ENCODE data around the gene PTPRA. TPM values are rescaled to one million over a fixed set of nuclear protein-coding genes. Genes with fewer than 3 reads are reported as not detected.
A peak's percentile ranks its signal among the peaks of the same experiment; 100 is the strongest.

The PTPRA gene
- total RNA-seq (2022) (51.4 and 57.0 TPM in 2 replicates), Bru-seq, nascent RNA (percentile 78 among the genes with signal in this experiment), BruChase-seq, experiment 1, labeled RNA remaining after a 2-hour chase (percentile 74 among the genes with signal in this experiment), BruChase-seq, experiment 2, labeled RNA remaining after a 6-hour chase (percentile 75 among the genes with signal in this experiment)
- long read RNA-seq, transcript PTPRA-201 (23 exons, 3,725 nt) = major isoform, 68 of 171 reads
- long read RNA-seq, transcript PTPRA-205 (24 exons, 3,337 nt) = minor isoform, 5 of 171 reads
- long read RNA-seq, partial matches to known transcripts = 30 of 171 reads
- long read RNA-seq, other reads (novel, unspliced or antisense) = 68 of 171 reads

GRCh38 chr20:2873010-2873746 lies at the start of gene PTPRA:
Gene PTPRA (plus strand): TSS chr20:2873481. CDS start chr20:2964278, 90,797 bp downstream.
- Mint-ChIP-seq H3K36me3 (ENCODE audit: insufficient read depth, unreplicated experiment) (peaks cover 8% of the 10 kb centered on the region), H3K4me1 (ENCODE audit: low read depth, unreplicated experiment) (peaks cover 22% of the 10 kb centered on the region), H3K27me3 (ENCODE audit: insufficient read depth, unreplicated experiment) (no peaks in the 10 kb centered on the region), H3K9me3 (ENCODE audit: unreplicated experiment) (no peaks in the 10 kb centered on the region), H3K4me3 (ENCODE audit: unreplicated experiment) (peak within 1 kb of the TSS; percentile 91), H3K27ac (ENCODE audit: unreplicated experiment) (peak within 1 kb of the TSS; percentile 76)
- intact Hi-C loops (cut with micrococcal nuclease; ENCODE audit: unreplicated experiment) = loop anchor here (1.0 to 2.0 kb wide), 2 partner anchors 33 to 128 kb away; partner anchors contain the start of genes PCED1A and VPS16
- no peak for TF ChIP-seq CTCF (IDR thresholded peaks at IDR 0.05; ENCODE audit: insufficient read depth in 1 of 2, low read depth in 1 of 2, low read length in 1 of 2, severe bottlenecking in 1 of 2, unreplicated experiment in 1 of 2)
- H3K9me3 ChIP-seq = no peaks in the 10 kb centered on the region
- peaks cover 12% of the 10 kb centered on the region for H3K4me1 ChIP-seq
- H3K36me3 ChIP-seq (ENCODE audit: control insufficient read depth, insufficient read depth, low read length) = no peaks in the 10 kb centered on the region; the same call in 1 of the 2 replicates
- H3K4me3 ChIP-seq (ENCODE audit: low read depth, low read length) = peak within 1 kb of the TSS; percentile 72
- no TSS peak for BruUV-seq (replicated peaks)
- POLR2A ChIA-PET = interaction anchor here (0.6 to 0.8 kb wide), 4 partner anchors 35 to 209 kb away, joined by 3 read pairs; partner anchors contain the start of gene IDH3B
- CTCF ChIA-PET = no interaction called here
- H3K27me3 ChIP-seq (replicated peaks; ENCODE audit: control insufficient read depth, insufficient read depth, low read length) = no peaks in the 10 kb centered on the region
- peak; percentile 95 to 96 for DNase-seq

GRCh38 chr20:2825761-2826160 lies 47.5 kb upstream of the PTPRA start:
- DNase-seq = no peak
- H3K4me1 Mint-ChIP-seq (ENCODE audit: low read depth, unreplicated experiment) = no peaks in the 10 kb centered on the region
- BruUV-seq (replicated peaks) = no TSS peak
- Histone ChIP-seq H3K4me1 (no peaks in the 10 kb centered on the region), H3K36me3 (ENCODE audit: control insufficient read depth, insufficient read depth, low read length) (no peaks in the 10 kb centered on the region), H3K9me3 (no peaks in the 10 kb centered on the region), H3K27me3 (replicated peaks; ENCODE audit: control insufficient read depth, insufficient read depth, low read length) (no peaks in the 10 kb centered on the region), H3K4me3 (ENCODE audit: low read depth, low read length) (no peak overlapping the region)
- TF ChIP-seq CTCF (IDR thresholded peaks at IDR 0.05; ENCODE audit: insufficient read depth in 1 of 2, low read depth in 1 of 2, low read length in 1 of 2, severe bottlenecking in 1 of 2, unreplicated experiment in 1 of 2) = no peak
- H3K9me3 Mint-ChIP-seq (ENCODE audit: unreplicated experiment) = no peaks in the 10 kb centered on the region
- H3K36me3 Mint-ChIP-seq (ENCODE audit: insufficient read depth, unreplicated experiment) = no peaks in the 10 kb centered on the region
- no peak overlapping the region for H3K4me3 Mint-ChIP-seq (ENCODE audit: unreplicated experiment)
- peaks cover 9% of the 10 kb centered on the region for H3K27me3 Mint-ChIP-seq (ENCODE audit: insufficient read depth, unreplicated experiment)
- ChIA-PET CTCF (no interaction called here), POLR2A (no interaction called here)
- intact Hi-C loops (cut with micrococcal nuclease; ENCODE audit: unreplicated experiment) = no loop called here
- H3K27ac Mint-ChIP-seq (ENCODE audit: unreplicated experiment) = no peak overlapping the region

- BruUV-seq (replicated peaks) = no TSS peak
- H3K4me3 Mint-ChIP-seq (ENCODE audit: unreplicated experiment) = no peak overlapping the region
- H3K27me3 Mint-ChIP-seq (ENCODE audit: insufficient read depth, unreplicated experiment) = peaks cover 9% of the 10 kb centered on the region
Measured at GRCh38 chr20:2826655-2827054, 46.6 kb upstream of the PTPRA start.

More at GRCh38 chr20:2826655-2827054, 46.6 kb upstream of the PTPRA start:
- POLR2A ChIA-PET = no interaction called here
- no peak for DNase-seq
- H3K4me1 Mint-ChIP-seq (ENCODE audit: low read depth, unreplicated experiment) = no peaks in the 10 kb centered on the region
- H3K36me3 Mint-ChIP-seq (ENCODE audit: insufficient read depth, unreplicated experiment) = no peaks in the 10 kb centered on the region
- no peaks in the 10 kb centered on the region for H3K9me3 Mint-ChIP-seq (ENCODE audit: unreplicated experiment)
- CTCF ChIA-PET = no interaction called here
- intact Hi-C loops (cut with micrococcal nuclease; ENCODE audit: unreplicated experiment) = no loop called here
- TF ChIP-seq CTCF (IDR thresholded peaks at IDR 0.05; ENCODE audit: insufficient read depth in 1 of 2, low read depth in 1 of 2, low read length in 1 of 2, severe bottlenecking in 1 of 2, unreplicated experiment in 1 of 2) = no peak
- no peaks in the 10 kb centered on the region for H3K27me3 ChIP-seq (replicated peaks; ENCODE audit: control insufficient read depth, insufficient read depth, low read length)
- H3K4me3 ChIP-seq (ENCODE audit: low read depth, low read length) = no peak overlapping the region
- H3K27ac Mint-ChIP-seq (ENCODE audit: unreplicated experiment) = no peak overlapping the region
- no peaks in the 10 kb centered on the region for H3K9me3 ChIP-seq
- no peaks in the 10 kb centered on the region for H3K4me1 ChIP-seq
- no peaks in the 10 kb centered on the region for H3K36me3 ChIP-seq (ENCODE audit: control insufficient read depth, insufficient read depth, low read length)
